DMS53 (cell line): ENCODE results near the gene PPP1R12B.
"Not testable (repeated sequence)": the region's sequence is repeated elsewhere in the genome, so short reads cannot be mapped to it uniquely, and the experiment has no call there.

Experiments
- DNase-seq: peaks from one replicate; lab custom pipeline; 2025; lab: John Stamatoyannopoulos, UW

PPP1R12B gene

GRCh38 chr1:202631076-202631923, 282.8 kb downstream of the PPP1R12B start:
- no peak for DNase-seq

GRCh38 chr1:202632241-202632640, 283.7 kb downstream of the PPP1R12B start:
- DNase-seq = no peak

- DNase-seq = not testable (repeated sequence)
Measured at GRCh38 chr1:202636171-202636570, 287.7 kb downstream of the PPP1R12B start.

GRCh38 chr1:202637321-202638018, 289.0 kb downstream of the PPP1R12B start:
- not testable (repeated sequence) for DNase-seq

GRCh38 chr1:202638019-202638700, 289.7 kb downstream of the PPP1R12B start:
- DNase-seq = no peak

- peak; percentile 66 for DNase-seq
Measured at GRCh38 chr1:202638701-202639305, 290.3 kb downstream of the PPP1R12B start.

GRCh38 chr1:202639500-202639899, 291.0 kb downstream of the PPP1R12B start:
- no peak for DNase-seq

- DNase-seq = no peak
Measured at GRCh38 chr1:202642212-202642611, 293.7 kb downstream of the PPP1R12B start.
